Mesothelial cell of epicardium (in vitro differentiated cells): ENCODE data around the gene DNMT1. TPM values are rescaled to one million over a fixed set of nuclear protein-coding genes. Genes with fewer than 3 reads are reported as not detected.

Source experiments
- DNase-seq, 2 experiments: peaks; one replicate each; pipeline ENCODE4 v3.0.0; 2021; ENCODE audit warnings: low spot score in 2 of 2; ENCODE audit not compliant: unreplicated experiment in 2 of 2
- H3K27ac Mint-ChIP-seq: 2 replicates; pipeline ENCODE4 v1.8.0; 2021; ENCODE audit warnings: mixed read lengths
- H3K27me3 Mint-ChIP-seq: 2 replicates; pipeline ENCODE4 v1.8.0; 2021; ENCODE audit warnings: low read depth, mixed read lengths
- H3K36me3 Mint-ChIP-seq: 2 replicates; pipeline ENCODE4 v1.8.0; 2021; ENCODE audit warnings: mixed read lengths
- H3K4me1 Mint-ChIP-seq: 2 replicates; pipeline ENCODE4 v1.8.0; 2021; ENCODE audit warnings: mixed read lengths
- H3K4me3 Mint-ChIP-seq: 2 replicates; pipeline ENCODE4 v1.8.0; 2021; ENCODE audit warnings: mild to moderate bottlenecking, moderate library complexity, mixed read lengths
- H3K9me3 Mint-ChIP-seq: 2 replicates; pipeline ENCODE4 v1.8.0; 2021; ENCODE audit warnings: mixed read lengths
- total RNA-seq: library from RNA; stranded (reverse); gene quantifications from 3 replicates; pipeline ENCODE4 v1.2.1, GENCODE V29; 2021
- TF ChIP-seq, protein P1 (sequence below): fragments of 200-600 bp; sonication (generic); IDR thresholded peaks from one replicate; pipeline ENCODE4 v1.5.0; 2021; ENCODE audit warnings: antibody characterized with exemption; ENCODE audit not compliant: unreplicated experiment

Gene DNMT1
- total RNA-seq, 1 donor from 2014 or later = 110 TPM

- H3K9me3 Mint-ChIP-seq = no peaks in the 10 kb centered on the region
- H3K27ac Mint-ChIP-seq = peak overlapping the region; percentile 56
- TF ChIP-seq, protein P1, sequence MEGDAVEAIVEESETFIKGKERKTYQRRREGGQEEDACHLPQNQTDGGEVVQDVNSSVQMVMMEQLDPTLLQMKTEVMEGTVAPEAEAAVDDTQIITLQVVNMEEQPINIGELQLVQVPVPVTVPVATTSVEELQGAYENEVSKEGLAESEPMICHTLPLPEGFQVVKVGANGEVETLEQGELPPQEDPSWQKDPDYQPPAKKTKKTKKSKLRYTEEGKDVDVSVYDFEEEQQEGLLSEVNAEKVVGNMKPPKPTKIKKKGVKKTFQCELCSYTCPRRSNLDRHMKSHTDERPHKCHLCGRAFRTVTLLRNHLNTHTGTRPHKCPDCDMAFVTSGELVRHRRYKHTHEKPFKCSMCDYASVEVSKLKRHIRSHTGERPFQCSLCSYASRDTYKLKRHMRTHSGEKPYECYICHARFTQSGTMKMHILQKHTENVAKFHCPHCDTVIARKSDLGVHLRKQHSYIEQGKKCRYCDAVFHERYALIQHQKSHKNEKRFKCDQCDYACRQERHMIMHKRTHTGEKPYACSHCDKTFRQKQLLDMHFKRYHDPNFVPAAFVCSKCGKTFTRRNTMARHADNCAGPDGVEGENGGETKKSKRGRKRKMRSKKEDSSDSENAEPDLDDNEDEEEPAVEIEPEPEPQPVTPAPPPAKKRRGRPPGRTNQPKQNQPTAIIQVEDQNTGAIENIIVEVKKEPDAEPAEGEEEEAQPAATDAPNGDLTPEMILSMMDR = no peak
- no peak overlapping the region for H3K4me3 Mint-ChIP-seq
- H3K36me3 Mint-ChIP-seq = no peaks in the 10 kb centered on the region
- no peak for DNase-seq
- H3K4me1 Mint-ChIP-seq = peaks cover 9% of the 10 kb centered on the region
- no peaks in the 10 kb centered on the region for H3K27me3 Mint-ChIP-seq
These were observed 40.2 kb upstream of the DNMT1 start for GRCh38 chr19:10235003-10235402.

DNA sequence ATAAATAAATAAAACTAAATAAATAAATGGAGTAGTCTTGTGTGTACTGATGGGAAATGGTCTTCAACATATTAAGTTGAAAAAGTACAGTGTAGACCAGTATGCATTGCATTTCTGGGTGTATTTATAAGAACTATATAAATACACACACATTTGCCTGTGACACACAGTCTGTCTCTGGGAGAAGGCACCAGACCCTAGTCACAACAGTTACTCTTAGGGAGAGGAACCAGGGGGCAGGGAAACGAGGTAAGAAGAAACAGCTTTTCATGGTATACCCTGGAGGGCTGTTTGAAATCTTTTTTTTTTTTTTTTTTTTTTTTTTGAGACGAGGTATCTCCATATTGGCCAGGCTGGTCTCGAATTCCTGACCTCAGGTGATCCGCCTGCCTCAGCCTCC lies 39.2 kb upstream of the DNMT1 start:
- no peaks in the 10 kb centered on the region for H3K27me3 Mint-ChIP-seq
- H3K4me1 Mint-ChIP-seq = peaks cover 14% of the 10 kb centered on the region
- no peak overlapping the region for H3K4me3 Mint-ChIP-seq
- H3K27ac Mint-ChIP-seq = no peak overlapping the region
- TF ChIP-seq, protein P1 = no peak
- DNase-seq = no peak
- H3K36me3 Mint-ChIP-seq = no peaks in the 10 kb centered on the region
- no peaks in the 10 kb centered on the region for H3K9me3 Mint-ChIP-seq

- no peaks in the 10 kb centered on the region for H3K36me3 Mint-ChIP-seq
- H3K27ac Mint-ChIP-seq = peak overlapping the region; percentile 90
- H3K4me1 Mint-ChIP-seq = peaks cover 15% of the 10 kb centered on the region
- no peak for DNase-seq
- H3K4me3 Mint-ChIP-seq = peak overlapping the region; percentile 65
- no peaks in the 10 kb centered on the region for H3K9me3 Mint-ChIP-seq
- H3K27me3 Mint-ChIP-seq = no peaks in the 10 kb centered on the region
- TF ChIP-seq, protein P1 = no peak
These were observed 37.0 kb upstream of the DNMT1 start for GRCh38 chr19:10231612-10232228.

GRCh38 chr19:10230861-10231611 lies 36.3 kb upstream of the DNMT1 start, which contains the start of gene S1PR2:
S1PR2 (minus strand) TSS chr19:10231331; CDS start chr19:10224905, 6,426 bp downstream.
- no peaks in the 10 kb centered on the region for H3K36me3 Mint-ChIP-seq
- DNase-seq = peak; percentile 75 to 83
- TF ChIP-seq, protein P1 = no peak
- peak within 1 kb of the TSS; percentile 86 for H3K4me3 Mint-ChIP-seq
- no peaks in the 10 kb centered on the region for H3K27me3 Mint-ChIP-seq
- peaks cover 17% of the 10 kb centered on the region for H3K4me1 Mint-ChIP-seq
- no peaks in the 10 kb centered on the region for H3K9me3 Mint-ChIP-seq
- H3K27ac Mint-ChIP-seq = peak within 1 kb of the TSS; percentile 93

GRCh38 chr19:10230173-10230860 lies 35.6 kb upstream of the DNMT1 start:
- Mint-ChIP-seq H3K27ac (peak overlapping the region; percentile 93), H3K27me3 (no peaks in the 10 kb centered on the region), H3K4me1 (peaks cover 16% of the 10 kb centered on the region), H3K4me3 (peak overlapping the region; percentile 86), H3K9me3 (no peaks in the 10 kb centered on the region), H3K36me3 (no peaks in the 10 kb centered on the region)
- TF ChIP-seq, protein P1 = no peak
- DNase-seq = peak; percentile 58 to 70
